NCI-H82 treated with DMSO at 0.1 percent for 48 hours (cell line): ENCODE measurements around the gene PTPN21.
"Not testable (repeated sequence)": the region's sequence is repeated elsewhere in the genome, so short reads cannot be mapped to it uniquely, and the experiment has no call there.

ENCODE experiments used
- DNase-seq: peaks from one replicate; lab custom pipeline; 2025; ENCODE audit not compliant: unreplicated experiment; lab: John Stamatoyannopoulos, UW

Gene PTPN21

DNA sequence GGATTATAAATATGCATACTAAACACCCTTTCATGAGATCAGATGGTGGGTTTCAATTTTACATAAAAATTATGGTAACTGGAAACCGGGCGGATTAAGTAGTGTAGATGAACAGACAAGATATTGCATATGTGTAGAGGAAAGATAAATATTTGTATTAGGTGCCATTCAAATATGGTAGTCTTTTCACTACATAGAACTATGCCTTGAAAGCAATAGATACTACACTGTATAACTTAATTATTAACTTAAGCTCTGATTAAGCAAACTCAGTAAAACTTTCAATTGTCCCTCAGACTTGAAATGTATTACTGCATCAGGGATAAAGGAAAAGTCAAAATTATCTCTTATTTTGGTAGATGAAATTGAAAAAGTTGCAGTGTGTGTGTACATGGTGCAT is 1.9 kb downstream of the PTPN21 start:
- no peak for DNase-seq

DNA sequence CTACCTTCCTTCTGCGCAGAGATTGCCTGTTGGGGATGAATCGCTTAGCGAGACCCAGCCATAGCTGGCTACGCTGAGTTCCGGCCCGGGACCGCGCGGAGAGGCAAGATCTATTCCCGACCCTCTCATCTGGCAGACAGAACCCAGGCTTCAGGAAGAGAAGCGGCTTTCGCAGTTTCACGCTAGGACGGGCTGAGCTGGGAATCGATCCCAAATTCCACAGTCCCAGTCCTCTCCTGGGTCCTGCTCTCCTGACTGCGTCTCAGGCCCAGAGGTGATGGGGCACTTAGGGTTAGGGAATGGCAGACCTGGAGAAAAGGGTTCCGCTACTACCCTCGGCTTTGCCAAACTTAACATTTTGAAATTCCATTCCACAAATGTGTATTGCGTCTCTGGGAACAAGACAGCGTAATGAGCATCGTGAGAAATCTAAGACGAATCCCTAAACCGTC is 2.8 kb downstream of the PTPN21 start:
- DNase-seq, result no peak

DNA sequence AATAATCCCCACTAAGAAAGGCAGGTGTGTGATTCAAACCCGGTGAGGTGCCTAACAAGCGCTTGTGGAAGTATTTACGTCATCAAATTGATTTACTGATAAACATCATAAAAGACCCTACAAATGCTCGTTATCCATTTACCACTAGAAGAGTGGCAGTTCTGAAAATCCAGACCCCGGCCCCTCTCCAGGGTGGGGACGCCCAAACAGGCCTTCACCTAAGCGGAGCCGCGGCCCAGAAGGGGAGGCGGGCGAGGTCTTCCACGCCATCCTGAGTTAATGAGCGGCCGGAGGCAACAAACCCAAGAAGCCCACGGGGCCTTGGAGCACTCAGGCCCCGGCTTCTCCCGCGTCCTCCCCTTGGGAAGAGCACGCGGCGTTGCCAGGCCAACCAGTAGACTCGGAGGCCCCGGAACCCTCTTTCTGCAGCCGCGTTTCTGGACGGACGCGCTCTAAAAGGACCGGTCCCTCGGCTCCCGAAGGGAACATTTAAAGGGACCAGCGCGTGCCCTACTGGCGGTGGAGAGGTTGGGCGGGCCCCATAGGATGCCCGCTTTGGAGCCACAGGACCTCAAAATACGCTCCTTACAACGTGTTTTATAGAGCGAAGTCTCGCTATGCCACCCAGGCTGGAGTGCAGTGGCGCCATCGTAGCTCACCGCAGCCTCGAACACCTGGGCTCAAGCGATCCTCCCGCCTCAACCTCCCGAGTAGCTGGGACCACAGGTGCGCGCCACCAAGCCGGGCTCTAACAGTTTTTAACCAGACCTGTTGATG is 3.5 kb downstream of the PTPN21 start:
- DNase-seq, result peak; percentile 64

DNA sequence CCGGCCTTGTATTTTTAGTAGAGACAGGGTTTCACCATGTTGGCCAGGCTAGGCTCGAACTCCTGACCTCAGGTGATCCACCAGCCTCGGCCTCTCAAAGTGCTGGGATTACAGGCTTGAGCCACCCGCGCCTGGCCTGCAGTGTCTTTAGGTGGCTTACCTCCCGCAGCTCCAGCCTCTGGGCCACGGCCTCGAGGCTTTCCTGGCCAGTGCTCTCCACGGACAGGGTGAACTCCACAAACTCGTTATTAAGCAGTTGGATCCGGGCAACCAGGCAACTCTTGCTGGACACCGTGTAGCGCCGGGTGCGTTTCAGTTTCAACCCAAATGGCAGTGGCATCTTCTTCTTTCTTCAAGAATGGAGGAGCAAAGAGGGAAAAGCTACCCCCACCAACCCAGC is 4.7 kb downstream of the PTPN21 start:
- DNase-seq, result no peak

DNA sequence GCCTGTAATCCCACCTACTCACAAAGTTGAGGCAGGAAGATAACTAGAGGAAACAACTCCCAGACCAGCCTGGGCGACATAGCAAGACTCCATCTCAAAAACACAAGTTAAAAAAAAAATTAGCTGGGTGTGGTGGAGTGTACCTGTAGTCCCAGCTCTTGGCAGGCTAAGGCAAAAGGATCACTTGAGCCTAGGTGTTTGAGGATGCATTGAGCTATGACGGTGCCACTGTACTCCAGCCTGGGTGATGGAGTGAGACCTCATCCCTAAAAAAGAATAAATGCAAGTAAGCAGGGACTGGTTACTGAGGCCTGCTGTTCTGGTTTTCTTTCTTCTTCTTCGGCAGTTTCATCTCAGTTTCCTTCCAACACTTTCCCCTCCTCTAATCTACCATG is 7.4 kb downstream of the PTPN21 start:
- no peak for DNase-seq

DNA sequence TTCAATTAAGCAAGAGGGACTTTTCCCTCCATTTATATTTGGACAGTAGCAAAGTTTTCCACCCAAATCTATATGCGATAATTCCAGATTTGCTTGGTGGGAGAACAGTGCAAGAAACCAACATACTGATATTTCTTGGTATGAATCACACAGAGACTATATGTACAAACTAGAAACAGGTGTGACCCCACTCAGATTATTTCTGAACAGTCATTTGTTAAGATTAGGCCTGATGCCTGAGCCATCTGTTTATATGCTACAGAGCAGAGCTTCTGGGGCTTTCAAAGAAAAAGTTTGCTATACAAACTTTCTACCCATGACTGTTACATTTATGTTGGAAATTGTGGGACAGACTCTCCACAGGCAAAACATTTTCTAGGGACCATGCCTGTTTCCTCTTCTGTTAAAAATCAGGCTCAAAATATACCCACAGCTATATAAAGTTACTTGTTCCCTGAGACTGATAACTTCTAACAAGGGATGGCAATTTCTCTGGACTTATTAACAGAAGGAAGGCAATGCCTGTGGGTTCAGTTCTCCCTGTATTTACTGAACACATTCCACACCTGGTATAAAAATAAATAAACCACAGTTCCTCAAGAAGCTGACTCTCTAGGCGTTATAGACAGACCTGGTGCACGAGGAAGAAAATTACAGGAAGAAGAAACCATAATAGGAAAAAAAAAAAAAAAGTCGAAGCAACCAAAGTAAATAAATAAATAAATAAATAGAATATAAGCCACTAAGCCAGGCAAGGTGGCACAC is 8.0 kb downstream of the PTPN21 start:
- peak; percentile 74 for DNase-seq

DNA sequence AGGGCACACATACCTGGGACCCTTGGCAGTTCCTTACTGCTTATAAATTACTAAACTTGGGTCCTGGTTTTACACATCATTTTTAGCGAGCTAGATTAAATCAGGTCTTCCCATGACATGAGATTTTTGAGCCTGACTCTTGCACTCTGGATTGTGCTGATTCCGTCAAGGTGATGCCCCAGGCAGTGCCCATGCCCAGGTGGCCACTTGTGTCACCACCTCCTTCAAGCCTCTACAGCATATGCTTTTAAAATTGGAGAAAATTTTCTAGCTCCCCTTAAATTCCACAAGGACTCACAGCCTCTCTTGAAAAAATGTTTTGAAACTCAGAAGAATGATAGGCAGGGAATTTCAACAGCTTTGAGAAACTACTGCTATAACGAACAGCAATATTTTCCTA is 9.6 kb downstream of the PTPN21 start:
- no peak for DNase-seq

DNA sequence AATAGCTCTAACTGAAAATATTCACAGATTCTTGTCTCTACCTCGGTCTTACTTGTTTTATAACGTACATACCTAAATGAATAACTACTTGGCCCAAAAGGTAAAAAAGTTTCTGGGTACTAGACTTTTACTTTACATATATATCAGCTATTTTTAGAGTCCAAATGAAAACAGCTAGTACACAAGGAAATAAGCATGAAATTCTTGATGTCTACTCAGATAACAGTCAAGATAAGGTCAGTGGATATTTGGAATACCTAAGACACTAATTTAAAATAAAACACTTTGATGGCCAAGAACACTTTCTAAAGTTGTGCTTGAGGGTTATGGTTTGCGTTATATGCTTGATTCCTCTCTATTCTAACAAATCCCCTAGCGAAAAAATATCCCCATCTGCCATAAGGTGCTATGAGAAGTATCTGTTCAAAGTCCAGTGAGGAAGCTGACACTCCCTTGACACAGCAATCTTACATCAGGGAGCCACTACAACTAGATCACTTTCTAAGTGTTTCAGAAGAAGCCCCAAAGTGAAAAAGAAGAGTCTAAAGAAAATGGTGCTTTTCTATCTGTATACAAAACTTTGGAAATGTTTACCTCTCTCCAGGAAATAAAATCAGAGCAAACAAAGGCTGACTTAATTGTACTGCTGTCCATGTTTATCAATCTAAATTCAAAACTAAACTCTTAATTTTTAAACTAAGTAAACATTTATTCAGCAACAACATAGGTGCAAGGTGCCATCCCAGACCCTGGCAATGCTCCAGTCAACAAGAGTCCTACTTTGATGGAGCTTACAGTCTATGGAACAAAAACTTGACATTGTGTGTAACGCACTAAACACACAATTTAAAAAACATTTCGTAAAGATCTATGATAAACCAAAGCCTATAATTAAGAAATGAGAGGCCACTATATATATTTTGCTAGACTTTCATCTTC is 11.7 kb downstream of the PTPN21 start:
- DNase-seq, result peak; percentile 28

DNA sequence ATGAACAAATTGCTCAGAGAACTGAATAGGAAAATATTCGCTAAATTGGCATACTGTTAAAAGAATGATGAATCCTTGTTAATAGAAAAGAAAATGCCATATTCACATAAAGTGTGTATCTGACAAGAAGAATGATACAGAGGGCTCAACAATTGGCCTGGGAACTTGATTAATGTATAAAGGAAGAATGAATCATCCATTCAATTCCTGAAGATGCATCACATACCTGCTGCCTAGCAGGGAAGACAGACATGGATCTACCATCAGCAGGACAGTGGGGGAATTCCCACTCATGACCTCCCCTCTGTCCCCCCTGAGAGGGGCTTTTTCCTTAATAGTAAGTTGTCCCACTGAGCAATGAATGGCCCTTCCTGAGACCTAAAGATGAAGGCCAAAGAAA is 13.5 kb downstream of the PTPN21 start:
- DNase-seq, result no peak

DNA sequence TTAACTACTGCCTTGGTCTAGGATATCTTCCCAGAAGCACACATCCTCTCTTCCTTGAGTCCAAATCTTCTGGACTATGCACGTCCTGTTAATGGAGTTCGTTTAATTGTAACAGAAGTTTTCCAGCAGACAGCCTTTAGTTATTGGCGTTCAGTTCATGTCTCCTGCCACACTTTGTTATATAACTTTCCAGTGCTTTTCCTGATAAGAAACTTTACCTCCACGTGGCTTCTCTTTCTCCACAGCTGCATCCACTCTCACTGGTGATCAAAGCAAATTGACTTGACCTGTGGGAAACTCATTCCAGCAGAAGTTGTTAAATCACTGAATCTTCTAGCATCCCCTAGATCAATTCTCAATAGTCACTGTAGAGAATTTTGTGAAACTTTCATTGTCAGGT is 19.0 kb downstream of the PTPN21 start:
- DNase-seq, result no peak

DNA sequence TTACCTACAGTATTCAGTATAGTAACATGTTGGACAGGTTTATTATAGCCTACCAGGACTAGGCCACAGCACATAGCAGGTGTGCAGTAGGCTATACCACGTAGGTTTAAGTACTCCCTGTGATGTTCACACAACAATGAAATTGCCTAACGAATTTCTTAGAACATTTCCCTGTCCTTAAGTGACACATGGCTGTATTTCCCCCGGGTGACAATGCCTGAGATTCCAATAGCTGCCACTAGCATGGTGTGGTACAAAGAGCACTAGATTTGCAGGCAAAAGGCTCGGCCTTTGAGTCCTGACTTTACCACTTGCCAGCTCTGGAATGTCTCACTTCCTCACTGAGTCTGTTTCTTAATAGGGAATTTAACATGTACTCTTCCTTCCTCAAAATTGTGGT is 19.7 kb downstream of the PTPN21 start:
- DNase-seq, result no peak

DNA sequence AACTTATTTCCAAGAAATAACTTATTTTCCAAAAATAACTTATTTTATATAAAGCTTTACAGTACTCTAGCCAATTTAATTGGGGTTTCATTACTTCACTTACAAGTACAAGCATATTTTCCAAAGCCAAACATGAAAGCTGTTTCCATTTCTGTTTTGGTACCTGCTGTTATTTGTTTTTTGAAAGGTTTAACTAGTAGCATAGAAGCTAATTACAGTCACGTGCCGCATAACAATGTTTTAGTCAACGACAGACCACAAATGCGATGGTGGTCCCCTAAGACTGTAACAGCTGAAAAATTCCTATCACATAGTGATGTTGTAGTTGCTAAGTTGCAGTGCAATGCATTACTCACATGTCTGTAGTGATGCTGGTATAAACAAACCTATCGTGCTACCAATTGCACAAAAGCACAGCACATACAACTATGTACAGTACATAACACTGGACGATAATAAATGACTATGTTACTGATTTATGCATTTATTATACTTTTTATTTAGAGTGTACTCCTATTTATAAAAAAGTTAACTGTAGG is 21.7 kb downstream of the PTPN21 start:
- no peak for DNase-seq

DNA sequence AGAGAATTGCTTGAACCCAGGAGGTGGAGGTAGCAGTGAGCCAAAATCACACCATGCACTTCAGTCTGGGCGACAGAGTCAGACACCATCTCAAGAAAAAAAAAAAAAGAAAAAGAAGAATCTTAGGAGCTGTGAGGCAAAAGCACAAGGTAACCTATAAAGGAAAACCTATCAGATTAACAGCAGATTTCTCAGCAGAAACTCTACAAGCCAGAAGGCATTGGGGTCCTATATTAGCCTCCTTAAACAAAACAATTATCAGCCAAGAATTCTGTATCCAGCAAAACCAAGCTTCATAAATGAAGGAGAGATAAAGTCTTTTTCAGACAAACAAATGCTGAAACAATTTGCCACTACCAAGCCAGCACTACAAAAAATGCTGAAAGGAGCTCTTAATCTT is 24.9 kb downstream of the PTPN21 start:
- DNase-seq, result not testable (repeated sequence)

DNA sequence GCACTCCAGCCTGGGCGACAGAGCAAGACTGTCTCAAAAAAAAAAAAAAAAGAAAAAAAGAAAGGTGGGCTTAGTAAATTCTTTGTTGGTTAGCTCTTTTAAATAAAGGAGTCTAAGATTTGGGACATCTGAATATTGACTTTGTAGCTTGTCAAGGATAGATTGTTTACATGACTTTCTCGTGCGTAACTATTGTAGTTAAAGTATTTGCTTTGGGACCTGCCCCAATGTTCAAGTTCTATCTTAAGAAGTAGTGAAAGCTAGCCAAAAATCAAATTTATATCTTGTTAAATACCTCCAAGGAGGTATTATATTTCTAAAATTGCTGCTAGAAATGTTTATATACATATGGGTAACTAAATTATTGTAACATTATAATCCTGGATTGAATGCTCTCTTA is 32.4 kb downstream of the PTPN21 start:
- DNase-seq, result no peak

DNA sequence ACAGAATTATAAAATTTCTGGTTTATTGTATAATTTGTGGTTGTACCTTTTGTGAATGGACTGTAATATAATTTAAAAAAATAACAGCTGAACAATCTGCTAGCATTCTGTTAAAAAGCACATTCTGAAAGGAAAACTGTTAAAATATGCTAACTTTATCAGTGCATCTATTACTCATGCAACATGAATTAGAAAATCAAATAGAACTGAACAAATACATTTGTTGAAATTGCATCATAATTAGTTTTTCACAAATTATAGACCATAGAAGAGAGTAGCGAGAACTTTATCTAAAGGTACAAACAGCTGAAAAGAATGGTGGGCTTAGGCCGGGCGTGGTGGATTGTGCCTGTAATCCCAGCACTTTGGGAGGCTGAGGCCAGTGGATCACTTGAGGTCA is 33.0 kb downstream of the PTPN21 start:
- DNase-seq, result no peak

DNA sequence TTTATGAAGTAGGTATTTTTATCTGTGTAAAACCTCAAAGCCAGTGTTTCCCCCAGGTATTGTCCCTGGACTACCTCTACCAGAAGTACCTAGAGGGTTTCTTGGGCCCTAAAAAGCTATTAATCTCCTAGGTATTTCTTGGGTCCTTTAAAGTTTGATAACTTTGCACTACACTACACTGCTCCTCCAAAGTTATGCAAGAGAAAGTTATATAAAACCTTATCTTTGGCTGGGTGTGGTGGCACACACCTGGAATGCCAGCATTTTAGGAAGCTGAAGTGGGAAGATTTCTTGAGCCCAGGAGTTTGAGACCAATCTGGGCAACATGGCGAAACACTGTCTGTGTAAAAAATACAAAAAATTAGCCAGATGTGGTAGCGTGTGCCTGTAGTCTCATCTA is 34.9 kb downstream of the PTPN21 start:
- DNase-seq, result no peak

DNA sequence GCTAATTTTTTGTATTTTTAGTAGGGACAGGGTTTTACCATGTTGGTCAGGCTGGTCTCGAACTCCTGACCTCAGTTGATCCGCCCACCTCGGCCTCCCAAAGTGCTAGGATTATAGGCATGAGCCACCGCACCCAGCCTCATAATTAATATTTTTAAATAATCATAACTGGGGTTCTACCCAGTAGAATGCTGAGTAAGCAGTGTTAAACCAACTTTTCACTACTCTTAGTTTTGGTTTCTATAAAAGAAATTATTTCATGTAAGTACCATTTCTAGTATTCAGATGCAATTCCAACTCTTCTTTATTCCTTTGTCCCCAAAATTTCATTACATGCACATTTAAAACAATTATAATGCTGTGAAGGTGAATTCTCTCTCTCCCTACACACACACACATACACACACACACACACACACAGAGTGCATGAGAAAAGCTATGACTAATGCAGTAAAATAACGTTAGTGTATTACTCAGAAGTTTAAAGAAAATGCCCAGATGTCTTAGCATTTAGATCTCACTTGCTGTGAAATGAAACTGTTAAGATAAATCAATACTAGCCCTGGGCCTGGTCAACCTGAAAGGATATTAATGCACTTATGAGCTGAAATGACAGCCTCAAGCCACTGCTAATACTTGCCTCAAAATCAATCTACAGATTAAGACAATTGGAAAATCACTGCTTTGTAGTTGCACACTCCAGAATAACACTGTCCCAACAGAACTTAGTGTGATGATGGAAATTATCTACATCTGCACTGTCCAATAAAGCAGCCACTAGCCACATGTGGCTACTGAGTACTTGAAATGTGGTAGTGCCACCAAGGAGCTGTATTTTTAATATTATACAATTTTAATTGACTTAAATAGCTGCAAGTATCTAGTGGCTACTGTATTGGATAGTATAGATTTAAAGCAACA is 36.0 kb downstream of the PTPN21 start:
- DNase-seq, result no peak

DNA sequence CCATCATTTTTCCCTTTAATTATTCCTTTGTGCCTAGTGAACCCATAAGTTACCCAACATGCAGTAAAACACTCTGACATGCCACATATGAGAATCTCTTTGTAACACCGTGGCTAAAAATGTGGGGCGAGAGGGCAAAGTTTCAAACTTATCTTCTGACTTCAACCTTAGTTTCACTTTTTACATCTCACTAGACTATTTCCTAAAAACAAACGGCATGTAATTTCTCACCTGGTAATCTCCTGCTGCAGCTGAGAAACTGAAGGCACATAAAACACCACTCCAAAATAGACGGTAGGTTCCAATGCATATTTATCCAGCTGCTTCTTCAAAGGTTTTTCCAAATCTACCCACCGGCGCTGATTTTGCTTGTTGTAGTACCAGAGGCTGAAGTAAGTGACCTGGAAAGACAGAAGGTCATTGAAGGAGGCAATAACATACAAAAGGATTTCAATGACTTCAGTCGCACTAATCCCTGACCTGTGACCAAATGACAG is 37.9 kb downstream of the PTPN21 start:
- DNase-seq, result no peak

DNA sequence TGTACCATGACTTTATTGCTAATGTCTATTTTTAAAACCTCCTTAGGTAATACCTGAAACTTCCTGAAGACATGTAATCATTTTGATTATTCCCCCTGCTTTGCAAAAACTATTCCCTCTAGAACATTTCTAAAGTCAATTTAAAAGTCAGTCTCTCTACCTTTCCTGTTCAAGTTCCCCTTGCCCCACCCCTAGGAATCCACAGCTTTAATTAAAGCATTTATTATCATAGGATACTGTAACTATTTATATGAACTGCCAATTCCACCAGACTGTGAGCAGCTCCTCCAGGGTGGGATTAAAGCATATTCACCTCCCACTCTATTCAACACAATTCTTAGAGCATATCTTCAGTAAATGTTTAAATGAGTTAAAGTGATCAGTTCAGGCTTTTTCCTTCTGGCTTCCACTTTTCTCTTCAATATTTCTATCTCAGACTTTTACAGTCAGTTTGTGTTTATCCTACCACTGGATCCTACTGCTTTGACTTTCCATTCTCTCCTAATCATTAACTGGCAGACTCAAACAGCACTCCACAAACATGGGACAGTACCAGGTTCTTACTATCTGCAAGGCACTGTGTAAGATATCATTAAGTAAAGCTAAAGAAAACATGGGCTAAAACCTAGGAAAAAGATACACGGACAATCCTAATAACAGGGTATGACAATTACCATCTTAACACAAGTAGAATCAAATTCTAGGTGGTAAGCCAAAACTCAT is 39.1 kb downstream of the PTPN21 start:
- DNase-seq, result no peak
